HepG2 (cell line): ENCODE results near the gene TTC16. TPM values are rescaled to one million over a fixed set of nuclear protein-coding genes. Genes with fewer than 3 reads are reported as not detected.
A peak's percentile ranks its signal among the peaks of the same experiment; 100 is the strongest.

Experiments used
- EHMT2 ChIP-seq: fragments of 200-600 bp; sonication (generic); IDR thresholded peaks from 2 replicates; pipeline ENCODE4 v1.7.0; 2017; ENCODE audit warnings: antibody characterized with exemption, low read depth, low read length, borderline replicate concordance
- ELF3 ChIP-seq: IDR thresholded peaks from 2 replicates; pipeline ENCODE4 v1.6.1; 2016; ENCODE audit warnings: missing genetic modification reagents, missing compliant biosample characterization
- HDAC2 ChIP-seq: sonication (generic); formaldehyde crosslinking; IDR thresholded peaks from 2 replicates; pipeline ENCODE4 v1.4.0; 2020; ENCODE audit warnings: missing genetic modification reagents
- KDM2A ChIP-seq: sonication (generic); formaldehyde crosslinking; IDR thresholded peaks from 2 replicates; pipeline ENCODE4 v1.4.0; 2020; ENCODE audit warnings: low read depth, missing genetic modification reagents, borderline replicate concordance
- NKX3-1 ChIP-seq: sonication (generic); formaldehyde crosslinking; IDR thresholded peaks from 2 replicates; pipeline ENCODE4 v1.5.0; 2020; ENCODE audit warnings: missing genetic modification reagents
- SMAD3 ChIP-seq: sonication (generic); formaldehyde crosslinking; IDR thresholded peaks from 2 replicates; pipeline ENCODE4 v1.4.0; 2020; ENCODE audit warnings: missing genetic modification reagents
- SOX6 ChIP-seq, 2 experiments: fragments of 450-650 bp in 1 of 2; sonication (generic) in 1 of 2; formaldehyde crosslinking in 1 of 2; IDR thresholded peaks; 2 replicates each; pipeline versions ENCODE4 v1.4.0 to v1.6.1; 2017 to 2020; ENCODE audit warnings: antibody characterized with exemption in 1 of 2, mild to moderate bottlenecking in 1 of 2, missing genetic modification reagents in 1 of 2
- THAP11 ChIP-seq: IDR thresholded peaks from 2 replicates; pipeline ENCODE4 v1.6.1; 2016; ENCODE audit warnings: missing biosample characterization, missing genetic modification reagents
- ZNF282 ChIP-seq: fragments of 450-650 bp; IDR thresholded peaks from 2 replicates; pipeline ENCODE4 v1.6.1; 2018; ENCODE audit not compliant: partially characterized antibody
- ZNF34 ChIP-seq: sonication (generic); formaldehyde crosslinking; IDR thresholded peaks from 2 replicates; pipeline ENCODE4 v1.4.0; 2020; ENCODE audit warnings: mild to moderate bottlenecking, missing genetic modification reagents, borderline replicate concordance
- ZNF607 ChIP-seq: sonication (generic); formaldehyde crosslinking; IDR thresholded peaks from 2 replicates; pipeline ENCODE4 v1.5.1; 2020; ENCODE audit warnings: missing genetic modification reagents, mild to moderate bottlenecking, borderline replicate concordance
- polyA plus RNA-seq, 8 experiments: library from polyadenylated mRNA; depleted of rRNA in 3 of 8; stranded (reverse) in 7 of 8; unstranded in 1 of 8; fragments of >200 nt; fragmentation: Illumina TruSeq in 4 of 8; extraction: Trizol in 4 of 8; gene quantifications; 2 replicates each; pipeline versions ENCODE4 v1.2.1 to v1.2.3, GENCODE V29; 2011 to 2016; ENCODE audit warnings: low read depth in 4 of 8, missing spikeins in 1 of 8, mixed read lengths in 1 of 8; ENCODE audit not compliant: insufficient read depth in 1 of 8
- total RNA-seq, 5 experiments: library from RNA; depleted of rRNA; stranded (reverse); fragments of >200 nt; fragmentation: Illumina TruSeq; extraction: Trizol; gene quantifications; 2 replicates each; pipeline ENCODE4 v1.2.3, GENCODE V29; 2016; ENCODE audit warnings: low read depth in 1 of 5
- TF ChIP-seq, protein P1 (sequence below), 2 experiments: IDR thresholded peaks; 2 replicates each; pipeline ENCODE4 v1.6.1; 2011 to 2012; ENCODE audit warnings: low read length in 2 of 2, borderline replicate concordance in 1 of 2, low read depth in 1 of 2, mild to moderate bottlenecking in 1 of 2, moderate library complexity in 1 of 2

TTC16 gene
- total and polyA plus RNA-seq, 2 of the 13 experiments (the other 11 are each of a cell fraction or from before 2014, with no cell fraction given): not detected

- 0 out of 2 replicates have a peak, but pooled peaks have one; percentile 26 for TF ChIP-seq ZNF607
- no peak for TF ChIP-seq SOX6 (IDR thresholded peaks at IDR 0.05)
- no peak for TF ChIP-seq SOX6 (CRISPR knock-in tag; IDR thresholded peaks at IDR 0.05)
- peak; percentile 91 for TF ChIP-seq EHMT2
- no peak for TF ChIP-seq ZNF282
- 0 out of 2 replicates have a peak, but pooled peaks have one; percentile 38 for TF ChIP-seq HDAC2 (CRISPR knock-in tag)
- peak; percentile 34; the same call in 1 of the 2 replicates for TF ChIP-seq KDM2A (CRISPR knock-in tag)
- 0 out of 2 replicates have a peak, but pooled peaks have one; percentile 24 for TF ChIP-seq THAP11 (CRISPR knock-in tag)
- TF ChIP-seq, protein P1, sequence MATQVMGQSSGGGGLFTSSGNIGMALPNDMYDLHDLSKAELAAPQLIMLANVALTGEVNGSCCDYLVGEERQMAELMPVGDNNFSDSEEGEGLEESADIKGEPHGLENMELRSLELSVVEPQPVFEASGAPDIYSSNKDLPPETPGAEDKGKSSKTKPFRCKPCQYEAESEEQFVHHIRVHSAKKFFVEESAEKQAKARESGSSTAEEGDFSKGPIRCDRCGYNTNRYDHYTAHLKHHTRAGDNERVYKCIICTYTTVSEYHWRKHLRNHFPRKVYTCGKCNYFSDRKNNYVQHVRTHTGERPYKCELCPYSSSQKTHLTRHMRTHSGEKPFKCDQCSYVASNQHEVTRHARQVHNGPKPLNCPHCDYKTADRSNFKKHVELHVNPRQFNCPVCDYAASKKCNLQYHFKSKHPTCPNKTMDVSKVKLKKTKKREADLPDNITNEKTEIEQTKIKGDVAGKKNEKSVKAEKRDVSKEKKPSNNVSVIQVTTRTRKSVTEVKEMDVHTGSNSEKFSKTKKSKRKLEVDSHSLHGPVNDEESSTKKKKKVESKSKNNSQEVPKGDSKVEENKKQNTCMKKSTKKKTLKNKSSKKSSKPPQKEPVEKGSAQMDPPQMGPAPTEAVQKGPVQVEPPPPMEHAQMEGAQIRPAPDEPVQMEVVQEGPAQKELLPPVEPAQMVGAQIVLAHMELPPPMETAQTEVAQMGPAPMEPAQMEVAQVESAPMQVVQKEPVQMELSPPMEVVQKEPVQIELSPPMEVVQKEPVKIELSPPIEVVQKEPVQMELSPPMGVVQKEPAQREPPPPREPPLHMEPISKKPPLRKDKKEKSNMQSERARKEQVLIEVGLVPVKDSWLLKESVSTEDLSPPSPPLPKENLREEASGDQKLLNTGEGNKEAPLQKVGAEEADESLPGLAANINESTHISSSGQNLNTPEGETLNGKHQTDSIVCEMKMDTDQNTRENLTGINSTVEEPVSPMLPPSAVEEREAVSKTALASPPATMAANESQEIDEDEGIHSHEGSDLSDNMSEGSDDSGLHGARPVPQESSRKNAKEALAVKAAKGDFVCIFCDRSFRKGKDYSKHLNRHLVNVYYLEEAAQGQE (IDR thresholded peaks at IDR 0.05; ENCODE audit: borderline replicate concordance in 1 of 2, low read depth in 1 of 2, low read length in 2 of 2): peak; percentile 85 to 97
- TF ChIP-seq ELF3 (CRISPR knock-in tag): no peak
- no peak for TF ChIP-seq ZNF34 (CRISPR knock-in tag)
- TF ChIP-seq NKX3-1: peak; percentile 43; the same call in 1 of the 2 replicates
- 0 out of 2 replicates have a peak, but pooled peaks have one; percentile 36 for TF ChIP-seq SMAD3
Measured at GRCh38 chr9:127751269-127752054, 35.6 kb downstream of the TTC16 start (continued).
